ENCODE measurements around the gene CFAP58.
"Not testable (repeated sequence)": the region's sequence is repeated elsewhere in the genome, so short reads cannot be mapped to it uniquely, and the experiment has no call there.

CFAP58 gene

DNA sequence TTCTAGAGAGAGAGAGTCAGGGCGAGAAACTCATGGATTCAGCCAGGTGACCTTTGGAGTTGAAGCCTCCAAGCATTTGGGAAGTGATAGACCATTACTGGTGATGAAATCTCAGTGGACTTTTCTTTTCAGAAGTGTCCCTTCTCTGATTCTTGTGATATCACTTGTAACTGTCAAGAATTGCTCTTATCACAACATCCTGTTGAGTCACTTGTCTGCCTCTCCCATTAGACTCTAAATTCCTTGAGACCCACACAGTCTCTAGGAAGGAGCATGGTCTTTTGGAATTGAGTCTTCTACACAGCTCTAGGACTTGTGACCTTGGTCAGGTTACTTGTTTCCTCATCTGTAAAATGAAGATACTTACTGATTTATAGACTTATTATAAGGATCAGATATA is 81.0 kb downstream of the CFAP58 start:
- no peak for DNase-seq (ENCODE audit: low read depth, low spot score)

DNA sequence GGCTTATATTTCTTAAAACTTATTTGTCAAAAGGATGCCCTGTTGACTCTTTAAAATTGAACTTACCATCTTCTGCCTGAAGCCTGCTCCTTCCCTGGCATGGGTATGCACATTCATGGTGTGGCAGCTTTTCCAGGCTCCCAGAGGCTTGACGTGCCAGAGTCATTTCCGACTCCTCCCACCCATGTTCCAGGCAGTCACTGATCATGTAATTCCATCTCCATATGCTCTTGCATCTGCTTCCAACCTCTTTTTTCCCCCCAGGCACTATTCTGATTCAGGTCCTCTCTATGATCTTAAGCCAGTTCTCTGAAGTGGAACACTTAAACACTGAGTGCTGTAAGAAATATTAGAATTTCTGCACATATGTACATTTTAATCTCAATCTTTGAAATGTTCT is 82.2 kb downstream of the CFAP58 start:
- no peak for DNase-seq (ENCODE audit: low read depth, low spot score)

DNA sequence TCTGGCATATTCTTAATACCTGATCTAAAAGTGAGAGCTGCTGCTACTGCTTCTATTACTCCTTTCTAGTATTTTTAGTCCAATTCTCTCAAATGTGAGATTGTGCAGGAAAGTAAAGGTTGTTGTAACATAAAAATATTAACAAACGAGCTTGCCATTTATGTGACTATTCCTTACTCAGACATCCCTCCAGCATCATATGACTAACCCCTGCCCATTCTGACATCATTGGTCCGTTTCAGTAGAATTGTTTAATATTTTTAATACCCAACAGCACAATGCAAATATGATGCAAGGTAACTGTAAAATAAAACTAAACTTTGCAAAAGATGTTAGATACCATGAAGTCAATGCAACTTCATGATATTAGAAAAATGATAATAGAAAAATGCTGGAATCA is 83.6 kb downstream of the CFAP58 start:
- DNase-seq (ENCODE audit: low read depth, low spot score), result no peak

DNA sequence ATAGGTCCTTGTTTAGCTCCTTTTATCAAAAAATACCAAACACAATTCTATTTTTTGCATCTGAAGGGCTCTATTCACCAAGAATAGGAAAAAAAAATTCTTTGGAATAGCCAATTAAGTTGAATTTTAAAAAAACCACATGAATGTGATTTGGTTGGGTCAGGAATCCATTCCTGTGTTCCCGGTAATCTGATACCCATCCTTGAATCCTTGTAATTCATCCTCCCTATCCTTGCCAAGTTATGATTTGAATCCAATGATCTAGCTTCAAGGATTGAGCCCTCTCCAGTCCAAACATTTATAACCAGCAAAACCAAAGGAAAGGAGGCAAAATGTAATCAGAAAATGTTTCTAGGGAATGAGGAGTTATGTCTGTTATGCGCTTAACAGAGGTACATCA is 86.6 kb downstream of the CFAP58 start:
- no peak for DNase-seq (ENCODE audit: low read depth, low spot score)

DNA sequence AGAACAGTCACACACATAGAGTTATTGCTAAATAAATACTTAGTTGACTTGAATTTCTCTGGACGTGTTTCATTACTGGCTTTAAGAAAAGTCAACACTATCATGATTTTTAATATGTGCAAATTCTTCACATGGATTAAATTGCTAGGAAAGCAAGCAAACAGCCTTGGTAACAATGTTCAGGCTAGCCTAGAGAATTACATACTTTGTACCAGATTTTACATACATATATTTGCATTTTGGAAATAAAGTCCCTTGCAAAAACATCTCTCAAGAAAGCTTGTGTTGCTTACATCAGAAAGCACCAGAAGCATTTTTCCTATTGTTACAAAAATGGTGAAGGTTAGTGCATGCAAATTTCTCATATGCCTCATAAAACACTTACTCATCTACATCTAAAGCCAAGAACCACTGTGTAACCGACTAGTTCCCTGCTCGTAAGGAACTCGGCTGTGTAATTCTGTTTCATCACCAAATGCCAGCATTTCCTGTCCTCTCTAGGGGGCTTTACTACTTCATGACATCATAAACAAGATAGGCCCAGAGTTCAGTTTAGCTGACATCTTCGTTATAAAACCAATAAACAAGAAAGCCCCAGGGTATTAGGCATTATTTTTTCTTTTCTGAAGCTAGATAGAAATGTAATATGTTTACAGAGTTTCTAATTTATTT is 87.8 kb downstream of the CFAP58 start:
- DNase-seq (ENCODE audit: low read depth, low spot score), result no peak

DNA sequence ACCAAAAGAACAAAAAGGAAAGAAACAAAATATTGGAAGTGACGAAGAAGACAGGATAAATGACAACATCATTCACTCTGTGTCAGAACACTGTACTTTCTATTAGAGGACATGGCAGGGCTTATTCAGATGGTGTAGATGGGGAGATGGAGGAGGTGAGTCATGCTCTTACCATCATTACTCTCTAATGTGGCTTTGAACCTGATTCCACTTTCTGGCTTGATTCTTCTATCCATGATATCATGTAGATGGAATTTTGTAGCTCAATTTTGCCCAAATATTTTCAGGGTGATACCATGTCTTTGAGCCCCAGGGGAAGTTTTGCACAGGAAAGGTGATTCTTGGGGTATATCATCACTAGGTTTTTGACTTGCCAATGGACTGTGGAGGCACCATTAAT is 91.7 kb downstream of the CFAP58 start:
- no peak for DNase-seq (ENCODE audit: low read depth, low spot score)

DNA sequence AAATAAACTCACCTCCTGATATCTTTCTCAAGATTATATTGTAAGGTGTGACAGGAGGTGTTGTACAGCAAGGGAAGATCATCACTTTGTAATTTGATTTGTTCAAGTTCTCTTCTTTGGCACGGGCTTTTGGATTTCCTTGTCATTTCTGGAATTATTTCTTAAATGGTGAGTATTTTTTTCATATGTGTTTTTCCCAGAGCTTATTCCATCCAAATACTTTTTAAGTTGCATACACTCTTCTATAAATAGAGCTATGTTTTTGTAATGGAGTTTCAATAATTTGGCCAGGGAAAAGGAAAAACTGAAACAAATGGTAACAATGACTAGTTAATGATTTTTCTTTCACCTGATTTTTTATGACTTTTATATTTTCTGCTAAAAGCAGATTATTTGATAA is 92.5 kb downstream of the CFAP58 start:
- no peak for DNase-seq (ENCODE audit: low read depth, low spot score)

DNA sequence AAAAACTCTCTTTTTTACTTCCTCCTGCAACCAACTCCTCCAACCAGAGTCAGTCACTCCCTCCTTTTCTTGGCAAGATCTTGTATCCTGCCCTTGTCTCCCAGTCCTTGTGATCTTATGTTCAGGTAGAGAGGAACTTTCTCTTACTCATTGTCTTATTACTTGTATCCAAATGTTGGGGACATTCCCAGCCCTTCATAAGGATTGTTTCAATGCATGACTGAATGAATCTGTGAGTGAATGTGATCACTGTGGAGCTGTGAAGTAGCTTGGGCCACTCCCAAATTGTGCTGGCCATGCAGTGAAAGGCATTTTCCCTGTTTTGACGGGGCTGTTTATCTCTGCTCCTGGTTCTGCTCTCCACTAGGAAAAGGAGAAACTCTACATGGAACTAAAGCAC is 93.7 kb downstream of the CFAP58 start:
- DNase-seq (ENCODE audit: low read depth, low spot score), result no peak

DNA sequence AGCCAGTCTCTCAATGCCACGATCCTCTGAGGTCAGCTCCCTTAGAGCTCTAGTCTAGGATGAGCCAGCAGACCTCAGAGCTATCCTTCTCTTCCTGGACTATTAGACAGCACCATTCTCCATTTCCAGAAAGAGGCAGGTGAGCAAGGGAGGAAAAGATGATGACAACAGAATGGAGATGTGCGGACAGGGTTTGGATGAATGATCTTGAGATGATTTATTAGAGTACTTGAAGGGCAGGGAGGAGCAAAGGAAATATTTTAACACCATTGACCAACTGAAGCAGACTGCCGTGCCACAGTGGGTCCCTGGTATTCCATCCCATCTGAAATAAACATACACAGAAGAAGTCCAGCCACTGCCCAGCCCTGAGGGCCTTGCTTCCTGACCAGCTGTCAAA is 94.3 kb downstream of the CFAP58 start:
- DNase-seq (ENCODE audit: low read depth, low spot score), result no peak

DNA sequence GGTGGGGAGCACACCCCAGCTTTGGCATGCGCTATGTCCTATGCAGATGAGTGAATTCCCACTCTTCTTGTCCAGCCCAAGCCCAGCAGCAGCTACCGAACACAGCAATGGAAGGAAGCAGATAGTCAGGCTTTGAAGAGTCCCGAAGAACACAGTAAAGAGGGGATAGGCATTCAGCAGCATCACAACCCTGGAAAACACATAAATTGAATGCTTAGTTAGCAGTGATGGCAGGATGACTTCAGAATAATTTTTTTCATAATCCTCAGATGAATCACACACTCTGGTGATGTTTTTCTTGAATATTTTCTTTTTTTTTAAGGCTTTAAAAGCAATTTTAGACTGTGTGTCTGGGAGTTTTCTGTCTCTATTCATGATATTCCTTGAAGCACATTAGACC is 95.8 kb downstream of the CFAP58 start:
- DNase-seq (ENCODE audit: low read depth, low spot score), result no peak

DNA sequence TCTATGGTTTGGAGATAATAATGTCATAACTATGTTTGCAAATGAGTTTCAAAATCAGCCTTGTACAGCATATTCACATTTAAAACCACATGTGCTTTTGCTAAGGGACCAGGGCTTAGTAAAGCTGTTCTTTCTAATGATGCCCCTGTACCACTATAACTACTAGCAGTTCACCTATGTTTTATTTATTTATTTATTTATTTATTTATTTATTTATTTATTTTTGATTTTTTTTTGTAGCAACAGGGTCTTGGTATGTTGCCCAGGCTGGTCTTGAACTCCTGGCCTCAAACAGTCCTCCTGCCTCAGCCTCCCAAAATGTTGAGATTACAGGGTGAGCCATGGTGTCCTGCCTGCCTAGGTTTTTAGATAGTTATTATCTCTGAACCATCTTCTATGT is 96.9 kb downstream of the CFAP58 start:
- DNase-seq (ENCODE audit: low read depth, low spot score), result no peak

DNA sequence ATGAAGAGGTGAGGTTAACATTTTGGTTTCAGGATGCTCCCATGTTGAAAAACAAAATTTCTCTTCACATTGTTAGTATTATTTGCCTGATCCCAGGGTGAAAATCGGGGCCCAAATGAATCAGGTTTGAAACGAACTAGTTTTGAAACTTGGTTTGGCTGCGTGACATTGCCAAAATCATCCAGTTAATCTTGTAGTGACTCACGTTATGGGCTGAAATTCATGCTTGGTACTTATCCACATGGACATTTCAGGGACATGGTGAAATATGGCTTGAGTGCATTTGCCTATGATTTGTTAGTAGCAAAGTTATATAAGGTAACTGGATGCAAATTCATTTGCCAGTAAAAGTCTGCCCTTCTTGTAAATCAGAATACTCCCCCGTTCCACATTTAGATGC is 97.3 kb downstream of the CFAP58 start:
- DNase-seq (ENCODE audit: low read depth, low spot score), result no peak

DNA sequence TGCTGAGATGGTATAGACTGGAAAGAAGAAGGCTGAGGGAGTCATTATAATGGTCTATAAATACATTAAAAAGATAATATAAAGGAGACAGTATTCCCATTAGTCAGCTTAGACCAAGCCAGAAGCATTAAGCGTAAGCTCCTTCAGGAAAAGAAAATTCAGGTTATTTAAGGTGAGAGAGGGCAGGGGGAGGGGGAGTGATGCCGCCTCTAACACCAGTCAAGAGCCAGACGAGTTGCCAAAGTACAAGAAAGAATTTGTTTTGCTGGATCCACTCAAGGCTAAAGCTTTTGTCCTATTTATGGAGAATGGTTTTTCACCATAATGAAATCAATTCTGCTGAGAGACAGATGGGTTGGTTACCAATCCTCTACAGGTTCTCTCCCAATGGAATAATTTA is 99.3 kb downstream of the CFAP58 start:
- DNase-seq (ENCODE audit: low read depth, low spot score), result no peak

DNA sequence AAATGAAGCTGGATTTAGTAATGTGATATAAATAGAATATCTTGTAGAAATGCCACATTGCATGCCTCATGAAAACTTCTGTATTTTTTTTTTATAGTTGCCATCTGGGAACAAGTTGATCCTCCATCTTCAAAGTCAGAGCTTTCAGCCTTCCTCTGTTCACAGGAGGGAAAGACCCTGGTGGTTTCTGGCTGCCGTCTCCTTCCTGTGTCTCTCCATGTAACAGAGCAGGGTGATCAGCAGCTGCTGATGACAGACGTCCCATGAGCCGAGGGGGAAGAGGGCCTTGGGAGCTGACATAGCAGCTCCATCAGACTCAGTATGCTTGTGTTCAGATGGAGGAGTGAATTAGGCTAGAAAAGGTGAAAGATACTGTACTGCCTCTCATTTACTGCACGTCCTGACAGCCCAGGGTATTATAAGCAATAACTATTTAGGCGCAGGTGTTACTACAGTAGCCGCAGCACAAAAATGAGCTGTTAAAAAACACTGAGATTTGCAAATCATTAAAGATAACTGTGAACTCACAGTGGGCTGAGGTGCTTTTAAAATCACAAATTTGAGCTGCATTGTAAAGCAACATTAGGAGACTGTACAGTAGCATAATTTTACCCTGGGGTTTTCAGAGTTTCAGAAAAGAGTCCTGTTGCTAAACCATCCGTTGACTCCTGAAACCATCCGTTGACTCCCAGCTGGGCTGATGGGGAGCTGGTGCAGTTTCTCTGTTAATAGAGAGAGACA is 103.3 kb downstream of the CFAP58 start:
- no peak for DNase-seq (ENCODE audit: low read depth, low spot score)

DNA sequence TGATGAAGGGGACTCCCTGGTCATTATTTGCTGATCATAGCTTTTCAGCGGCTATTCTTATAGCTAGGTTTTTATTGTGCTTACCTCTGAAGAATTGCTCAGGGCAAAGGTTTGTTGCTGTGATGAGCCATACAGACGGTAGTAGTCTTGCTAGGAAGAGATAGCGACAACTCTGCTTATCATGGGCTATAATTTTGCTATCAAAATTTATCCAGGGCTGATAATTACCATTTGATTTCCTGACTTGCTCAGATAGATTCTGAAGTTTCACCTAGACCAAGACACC is 103.9 kb downstream of the CFAP58 start:
- no peak for DNase-seq (ENCODE audit: low read depth, low spot score)

DNA sequence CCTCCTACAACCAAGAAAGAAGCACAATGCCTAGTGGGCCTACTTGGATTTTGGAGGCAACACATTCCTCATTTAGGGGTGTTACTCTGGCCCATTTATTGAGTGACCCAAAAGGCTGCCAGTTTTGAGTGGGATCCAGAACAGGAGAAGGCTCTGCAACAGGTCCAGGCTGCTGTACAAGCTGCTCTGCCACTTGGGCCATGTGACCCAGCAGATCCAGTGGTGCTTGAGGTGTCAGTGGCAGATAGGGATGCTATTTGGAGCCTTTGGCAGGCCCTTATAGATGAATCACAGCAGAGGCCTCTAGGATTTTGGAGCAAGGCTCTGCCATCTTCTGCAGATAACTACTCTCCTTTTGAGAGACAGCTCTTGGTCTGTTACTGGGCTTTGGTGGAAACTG is 111.9 kb downstream of the CFAP58 start:
- not testable (repeated sequence) for DNase-seq (ENCODE audit: low read depth, low spot score)

DNA sequence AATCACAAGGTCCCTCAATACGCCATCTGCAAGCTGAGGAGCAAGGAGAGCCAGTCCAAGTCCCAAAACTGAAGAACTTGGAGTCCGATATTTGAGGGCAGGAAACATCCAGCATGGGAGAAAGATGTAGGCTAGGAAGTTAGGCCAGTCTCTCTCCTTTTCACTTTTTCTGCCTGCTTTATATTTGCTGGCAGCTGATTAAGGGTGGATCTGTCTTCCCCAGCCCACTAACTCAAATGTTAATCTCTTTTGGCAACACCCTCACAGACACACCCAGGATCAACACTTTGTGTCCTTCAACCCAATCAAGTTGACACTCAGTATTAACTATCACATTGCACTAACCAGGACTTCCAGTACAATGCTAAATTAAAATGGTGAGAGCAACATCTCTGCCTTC is 115.2 kb downstream of the CFAP58 start:
- DNase-seq (ENCODE audit: low read depth, low spot score), result not testable (repeated sequence)

DNA sequence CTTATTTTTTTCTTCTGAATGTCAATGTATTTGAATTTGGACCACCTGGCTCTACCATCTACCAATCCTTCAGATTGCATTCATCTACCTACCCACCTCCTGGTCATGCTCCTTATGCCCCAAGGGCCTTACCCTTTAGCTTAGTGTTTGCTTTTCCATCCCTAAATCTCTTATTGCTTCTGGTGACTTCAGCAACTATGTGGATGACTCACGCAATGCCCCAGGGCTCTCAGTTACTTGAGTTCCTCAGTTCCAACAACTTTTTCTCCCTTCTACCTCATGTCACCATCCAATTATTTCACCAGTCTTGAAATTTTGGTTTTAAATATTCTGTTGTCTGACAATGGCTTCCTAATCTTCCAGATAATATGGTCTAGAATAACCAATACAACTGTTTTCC is 118.9 kb downstream of the CFAP58 start:
- DNase-seq (ENCODE audit: low read depth, low spot score), result no peak

DNA sequence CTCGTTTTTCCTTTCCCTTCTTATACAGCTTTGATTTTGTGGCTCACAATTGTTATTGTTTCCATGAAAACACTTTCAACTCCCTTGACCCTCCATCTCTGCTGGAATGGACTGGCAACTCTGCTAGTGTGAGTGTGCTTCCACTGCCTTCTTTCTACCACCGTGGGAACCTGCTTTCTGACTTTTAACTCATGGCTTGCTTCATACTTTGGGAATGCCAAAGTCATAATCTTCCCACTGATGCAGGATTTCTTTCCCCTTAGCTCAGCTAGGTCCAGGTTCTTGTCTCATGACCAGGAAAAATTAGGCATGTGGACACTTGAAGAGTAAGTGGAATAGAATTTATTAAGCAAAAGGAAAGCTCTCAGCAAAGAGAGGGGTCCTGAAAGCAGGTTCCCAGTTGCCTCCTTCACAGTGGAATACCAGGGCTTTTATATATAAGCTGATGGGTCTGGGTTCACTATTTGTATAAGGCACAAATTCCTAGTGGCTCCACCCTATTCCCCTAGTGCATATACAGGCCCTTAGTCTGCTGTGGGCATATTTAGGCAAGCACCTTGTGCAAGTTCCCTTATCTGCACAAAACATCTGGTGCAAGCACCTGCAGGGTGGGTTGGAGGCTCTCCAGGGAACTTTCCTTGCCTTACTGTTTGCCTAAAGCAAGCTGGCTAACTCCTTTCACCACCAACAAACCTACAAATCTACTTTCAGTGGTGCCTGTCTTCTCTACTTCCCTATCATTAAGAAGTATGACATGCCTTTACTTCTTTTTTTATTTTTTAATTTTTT is 119.5 kb downstream of the CFAP58 start:
- DNase-seq (ENCODE audit: low read depth, low spot score), result no peak

DNA sequence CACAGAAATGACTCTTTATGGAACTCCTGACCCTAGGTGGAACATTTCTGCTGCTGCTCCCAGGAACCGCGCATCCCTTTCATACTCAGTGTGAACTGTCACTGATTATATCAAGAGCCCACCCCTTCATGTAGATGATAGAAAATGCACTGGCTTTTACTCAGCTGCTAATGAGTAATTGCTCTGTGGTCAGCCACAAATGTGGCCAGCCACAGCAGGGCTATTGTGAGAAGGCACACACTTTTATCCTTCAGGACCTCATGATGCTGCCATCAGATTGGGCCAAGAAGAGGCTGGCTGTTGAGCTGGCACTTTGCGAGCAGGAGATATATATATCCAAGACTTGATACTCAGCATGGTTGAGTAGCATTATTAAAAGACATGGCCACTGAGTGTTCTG is 124.7 kb downstream of the CFAP58 start:
- DNase-seq (ENCODE audit: low read depth, low spot score), result no peak

DNA sequence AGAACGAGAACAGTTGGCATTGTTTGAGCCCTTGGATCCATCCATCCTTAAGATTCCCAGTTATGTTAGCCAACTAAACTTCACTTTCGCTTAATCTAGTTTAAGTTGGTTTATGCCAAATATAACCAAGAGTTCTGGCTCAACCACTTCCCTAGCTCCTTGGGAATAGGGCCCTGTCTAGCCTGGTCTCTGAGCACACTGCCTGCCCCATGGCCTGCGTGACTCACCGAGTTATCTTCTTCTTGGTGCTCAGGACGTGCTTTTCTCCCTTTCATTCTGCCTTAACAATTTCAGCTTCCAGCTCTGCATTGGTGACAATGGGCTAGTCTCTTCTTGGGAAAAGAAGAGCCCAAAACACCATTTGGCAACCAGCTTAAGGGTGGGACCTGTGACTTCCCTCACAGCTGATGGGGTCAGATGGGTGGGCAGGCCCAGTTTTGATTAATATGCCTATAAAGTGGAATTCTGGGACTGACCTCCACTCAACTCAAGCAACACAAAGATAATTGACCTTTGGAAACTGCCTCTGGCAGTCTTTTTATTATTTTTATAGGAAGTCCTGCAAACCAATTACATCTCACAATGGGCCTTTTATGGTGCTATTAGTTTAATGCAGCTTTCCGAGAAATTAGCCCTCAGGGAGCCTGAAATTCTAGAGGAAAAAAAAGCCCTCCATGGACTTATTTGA is 126.4 kb downstream of the CFAP58 start:
- no peak for DNase-seq (ENCODE audit: low read depth, low spot score)

DNA sequence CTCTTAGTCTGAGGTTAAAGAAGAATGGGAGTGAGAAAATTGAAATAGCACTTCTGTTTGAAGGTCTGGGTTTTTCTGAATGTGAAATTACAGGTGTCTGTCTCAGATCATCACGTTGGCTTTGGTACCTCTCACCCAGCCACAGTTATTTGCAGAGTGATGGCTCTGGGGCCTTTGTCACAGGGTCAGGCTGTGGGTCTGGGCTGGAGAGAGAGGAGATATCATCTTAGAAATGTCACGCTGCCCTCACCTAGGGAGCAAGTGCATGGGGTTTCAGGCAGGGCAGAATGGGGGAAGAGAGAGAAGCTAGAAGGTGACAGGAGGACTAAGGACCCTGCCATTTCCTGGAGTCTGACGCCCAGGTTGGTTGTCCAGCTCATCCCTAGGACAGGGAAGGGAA is 127.2 kb downstream of the CFAP58 start:
- DNase-seq (ENCODE audit: low read depth, low spot score), result no peak
